HG02571 (cell line): Measurements from ENCODE around the gene FLNB.

Experiments used
- ATAC-seq: cut with Tn5 transposase; IDR thresholded peaks from one replicate; pipeline ENCODE4 v1.9.1; 2021; ENCODE audit warnings: mild to moderate bottlenecking, moderate library complexity; ENCODE audit not compliant: unreplicated experiment

FLNB gene

GRCh38 chr3:58130591-58130990 is 122.4 kb downstream of the FLNB start:
- ATAC-seq = no peak

GRCh38 chr3:58131101-58131825 is 123.0 kb downstream of the FLNB start:
- no peak for ATAC-seq

DNA sequence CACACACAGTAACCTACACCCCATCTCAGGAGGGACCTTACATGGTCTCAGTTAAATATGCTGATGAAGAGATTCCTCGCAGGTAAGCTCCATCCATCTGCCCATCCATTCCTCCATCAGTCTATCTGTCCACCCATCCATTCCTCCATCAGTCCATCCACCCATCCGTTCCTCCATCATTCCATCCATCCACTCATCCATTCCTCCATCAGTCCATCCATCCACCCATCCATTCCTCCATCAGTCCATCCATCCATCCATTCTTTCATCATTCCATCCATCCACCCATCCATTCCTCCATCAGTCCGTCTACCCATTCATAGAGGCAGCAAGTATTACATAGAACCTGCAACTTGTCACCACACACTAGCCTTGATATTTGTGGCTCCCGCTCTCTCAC is 124.6 kb downstream of the FLNB start:
- ATAC-seq = no peak

DNA sequence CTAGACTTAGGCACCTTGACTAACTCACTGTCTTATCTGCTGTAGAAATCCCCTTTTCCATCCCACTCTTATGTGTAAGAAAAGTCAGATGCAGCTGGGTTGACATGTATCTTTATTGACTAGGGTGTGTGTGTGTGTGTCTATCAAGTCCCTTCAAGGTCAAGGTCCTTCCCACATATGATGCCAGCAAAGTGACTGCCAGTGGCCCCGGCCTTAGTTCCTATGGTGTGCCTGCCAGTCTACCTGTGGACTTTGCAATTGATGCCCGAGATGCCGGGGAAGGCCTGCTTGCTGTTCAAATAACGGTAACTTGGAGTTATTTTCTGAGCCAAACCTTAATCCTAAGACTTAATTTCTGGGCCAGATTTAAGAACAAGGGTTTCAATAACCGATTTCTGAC is 126.2 kb downstream of the FLNB start:
- ATAC-seq = no peak

DNA sequence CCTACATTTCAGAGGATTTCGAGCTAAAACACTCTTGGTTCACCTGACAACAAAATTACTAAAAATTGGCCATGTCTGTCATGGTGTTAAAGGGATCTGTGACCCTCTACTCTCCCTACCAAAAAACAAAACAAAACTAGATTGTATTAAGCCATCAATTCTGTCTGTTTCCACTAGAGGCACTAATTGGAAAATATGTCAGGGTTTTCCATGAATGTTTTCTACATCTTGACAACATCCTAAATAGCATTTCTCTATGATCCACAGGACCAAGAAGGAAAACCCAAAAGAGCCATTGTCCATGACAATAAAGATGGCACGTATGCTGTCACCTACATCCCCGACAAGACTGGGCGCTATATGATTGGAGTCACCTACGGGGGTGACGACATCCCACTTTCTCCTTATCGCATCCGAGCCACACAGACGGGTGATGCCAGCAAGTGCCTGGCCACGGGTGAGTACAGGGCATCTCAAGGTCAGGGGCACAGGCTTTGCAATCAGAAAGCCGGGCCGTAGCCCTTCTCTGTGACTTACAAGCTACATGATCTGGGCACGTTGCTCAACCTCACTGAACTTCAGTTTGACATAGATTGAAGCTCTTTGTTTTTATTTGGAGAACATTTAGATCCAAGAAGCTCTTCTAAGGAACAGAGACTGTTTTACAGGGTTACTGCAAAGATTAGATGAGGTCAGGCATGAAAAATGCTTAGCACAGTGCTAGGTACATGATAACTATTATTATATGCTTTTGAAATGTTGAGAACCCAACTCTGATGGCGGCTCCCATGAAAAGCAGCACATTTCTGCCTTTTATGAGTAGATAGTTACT is 127.7 kb downstream of the FLNB start:
- no peak for ATAC-seq

- no peak for ATAC-seq
These were observed 129.1 kb downstream of the FLNB start for GRCh38 chr3:58137306-58137705.

DNA sequence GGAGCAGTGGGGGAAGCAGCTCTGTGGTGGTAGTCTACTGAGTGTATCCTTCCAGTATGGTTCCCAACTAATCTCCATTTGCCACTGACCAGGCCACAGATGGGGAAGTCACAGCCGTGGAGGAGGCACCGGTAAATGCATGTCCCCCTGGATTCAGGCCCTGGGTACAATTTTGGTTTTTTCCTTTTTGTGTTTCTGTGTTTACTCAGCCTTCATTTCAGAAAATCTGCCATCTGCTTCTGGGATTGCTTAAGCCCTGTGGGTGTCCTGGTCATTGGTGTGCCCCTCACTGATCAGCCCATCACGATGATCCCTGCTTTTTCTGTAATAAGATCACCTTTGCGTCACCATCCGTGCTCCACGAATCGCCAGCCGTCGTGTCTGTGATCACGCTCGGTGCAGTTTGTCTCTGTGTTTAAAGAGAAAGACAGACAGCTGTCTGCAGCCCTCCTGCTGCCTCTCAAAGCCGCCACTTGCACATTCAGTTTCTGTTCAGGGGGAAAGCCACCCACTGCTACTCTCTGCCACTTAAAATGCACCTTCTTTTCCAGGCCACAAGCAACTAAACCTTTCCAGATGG is 133.6 kb downstream of the FLNB start:
- ATAC-seq = no peak

DNA sequence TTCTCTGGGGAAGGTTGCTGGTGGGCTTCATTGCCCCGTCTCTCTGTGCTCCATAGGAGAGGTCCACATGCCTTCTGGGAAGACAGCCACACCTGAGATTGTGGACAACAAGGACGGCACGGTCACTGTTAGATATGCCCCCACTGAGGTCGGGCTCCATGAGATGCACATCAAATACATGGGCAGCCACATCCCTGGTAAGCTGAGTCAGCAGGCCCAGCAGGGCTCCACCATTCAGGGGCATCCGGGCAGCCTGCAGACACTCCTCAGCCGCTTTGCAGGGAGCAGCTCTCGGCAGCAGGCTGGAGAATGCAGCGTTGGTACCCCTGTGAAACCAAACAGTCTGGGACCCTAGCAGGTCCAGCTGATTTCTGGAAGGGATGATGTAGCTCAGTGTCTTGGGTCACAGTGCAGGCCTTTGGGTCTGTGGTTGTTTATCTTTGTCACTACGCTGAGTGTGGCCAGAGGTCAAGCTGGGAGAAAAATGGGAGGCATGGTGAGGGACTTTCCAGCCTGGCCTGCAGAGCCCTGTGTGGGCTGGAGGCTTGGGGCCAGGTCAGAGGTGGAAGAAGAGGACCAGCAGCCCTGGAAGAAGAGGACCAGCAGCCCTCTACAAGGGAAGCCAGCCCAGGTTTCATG is 135.3 kb downstream of the FLNB start:
- no peak for ATAC-seq

DNA sequence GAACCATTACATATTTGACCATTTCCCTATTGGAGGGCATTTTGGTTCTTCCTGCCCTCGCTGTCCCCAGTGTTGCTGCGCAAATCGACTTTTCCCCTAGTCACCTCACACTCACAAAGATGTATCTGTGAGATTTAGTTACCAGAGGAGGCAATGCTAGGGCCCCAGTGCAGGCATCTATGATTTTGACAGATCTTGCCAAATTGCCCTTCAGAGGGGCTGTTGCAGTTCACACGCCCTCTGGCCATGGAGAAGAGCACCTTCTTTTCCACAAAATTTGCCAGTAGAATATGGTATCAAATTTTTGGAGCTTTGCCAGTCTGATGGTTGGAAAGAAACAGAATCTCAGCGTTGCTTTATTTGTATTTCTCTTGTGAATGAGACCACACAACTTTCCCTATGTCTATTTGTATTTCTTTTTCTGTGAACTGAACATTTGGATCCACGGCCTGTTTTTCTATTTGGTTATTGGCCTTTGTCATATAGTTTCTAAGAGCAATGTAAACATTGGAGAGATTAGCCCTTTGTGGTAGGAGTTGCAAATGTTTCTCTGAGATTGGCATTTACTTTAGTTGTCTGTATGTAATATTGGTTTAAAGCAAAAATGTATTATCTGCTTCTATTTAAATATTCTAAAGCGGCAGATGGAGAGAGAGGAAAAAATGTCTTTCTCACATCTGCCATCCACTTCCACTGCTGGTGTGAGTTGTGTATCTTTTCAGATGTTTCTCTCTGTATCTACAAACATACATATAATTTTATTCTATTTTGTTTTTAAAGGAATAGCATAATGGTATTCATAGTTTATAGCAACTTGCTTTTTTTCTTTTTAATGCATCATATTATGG is 136.5 kb downstream of the FLNB start:
- no peak for ATAC-seq

GRCh38 chr3:58148049-58148448 is 139.8 kb downstream of the FLNB start:
- ATAC-seq = no peak

GRCh38 chr3:58150130-58150809 is 142.0 kb downstream of the FLNB start:
- no peak for ATAC-seq

DNA sequence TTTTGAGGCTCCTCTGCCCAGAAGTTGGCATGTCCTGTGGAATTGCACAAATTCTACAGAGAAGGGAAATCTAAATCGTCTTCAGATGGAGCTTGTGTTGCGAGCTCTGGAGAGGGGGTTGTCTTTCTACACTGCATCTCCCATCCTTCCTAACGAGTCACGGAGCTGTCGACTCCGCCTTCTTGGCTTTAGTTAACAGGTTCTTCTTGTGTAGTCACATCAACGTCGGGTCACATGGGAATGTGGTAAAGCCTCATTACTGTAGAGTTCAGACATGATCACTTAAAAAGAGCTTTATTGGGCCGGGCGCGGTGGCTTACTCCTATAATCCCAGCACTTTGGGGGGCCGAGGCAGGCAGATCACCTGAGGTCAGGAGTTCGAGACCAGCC is 142.6 kb downstream of the FLNB start:
- ATAC-seq = no peak

- ATAC-seq = no peak
These were observed 143.4 kb downstream of the FLNB start for GRCh38 chr3:58151637-58152036.

DNA sequence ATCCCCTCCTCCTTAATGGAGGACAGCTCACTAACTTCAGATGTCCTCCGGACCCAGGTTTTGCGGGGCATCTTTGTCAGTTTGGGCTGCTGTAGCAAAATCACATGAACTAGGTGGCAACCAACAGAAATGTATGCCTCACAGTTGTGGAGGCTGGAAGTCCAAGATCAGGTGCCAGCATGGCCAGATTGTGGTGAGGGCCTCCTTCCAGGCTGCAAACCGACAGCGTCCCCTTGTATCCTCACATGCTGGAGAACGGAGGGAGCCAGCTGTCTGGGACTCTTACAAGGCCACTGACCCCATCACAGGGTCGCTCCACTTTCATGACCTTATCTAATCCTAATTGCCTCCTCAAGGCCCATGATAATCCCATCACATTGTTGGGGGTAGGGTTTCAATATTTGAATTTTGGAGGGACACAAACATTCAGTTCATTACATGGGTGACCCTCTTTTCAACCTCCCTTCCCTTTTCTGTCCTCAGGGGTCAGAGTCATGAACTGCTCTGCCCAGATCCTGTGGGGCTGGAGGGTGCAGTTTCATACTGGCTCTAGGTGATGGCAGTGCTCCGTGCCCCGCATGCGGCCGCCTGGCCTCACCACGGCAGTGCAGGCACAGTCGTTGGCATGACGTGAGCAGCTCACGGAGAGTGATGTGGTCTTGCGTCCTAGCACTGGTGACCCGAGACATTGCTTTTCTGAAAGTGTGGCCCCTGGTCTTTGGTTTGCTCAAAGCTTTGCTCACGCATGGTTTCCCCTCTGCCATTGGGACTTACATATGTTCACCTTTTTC is 144.2 kb downstream of the FLNB start:
- ATAC-seq = no peak

- ATAC-seq = no peak
These were observed 145.1 kb downstream of the FLNB start for GRCh38 chr3:58153371-58153770.

DNA sequence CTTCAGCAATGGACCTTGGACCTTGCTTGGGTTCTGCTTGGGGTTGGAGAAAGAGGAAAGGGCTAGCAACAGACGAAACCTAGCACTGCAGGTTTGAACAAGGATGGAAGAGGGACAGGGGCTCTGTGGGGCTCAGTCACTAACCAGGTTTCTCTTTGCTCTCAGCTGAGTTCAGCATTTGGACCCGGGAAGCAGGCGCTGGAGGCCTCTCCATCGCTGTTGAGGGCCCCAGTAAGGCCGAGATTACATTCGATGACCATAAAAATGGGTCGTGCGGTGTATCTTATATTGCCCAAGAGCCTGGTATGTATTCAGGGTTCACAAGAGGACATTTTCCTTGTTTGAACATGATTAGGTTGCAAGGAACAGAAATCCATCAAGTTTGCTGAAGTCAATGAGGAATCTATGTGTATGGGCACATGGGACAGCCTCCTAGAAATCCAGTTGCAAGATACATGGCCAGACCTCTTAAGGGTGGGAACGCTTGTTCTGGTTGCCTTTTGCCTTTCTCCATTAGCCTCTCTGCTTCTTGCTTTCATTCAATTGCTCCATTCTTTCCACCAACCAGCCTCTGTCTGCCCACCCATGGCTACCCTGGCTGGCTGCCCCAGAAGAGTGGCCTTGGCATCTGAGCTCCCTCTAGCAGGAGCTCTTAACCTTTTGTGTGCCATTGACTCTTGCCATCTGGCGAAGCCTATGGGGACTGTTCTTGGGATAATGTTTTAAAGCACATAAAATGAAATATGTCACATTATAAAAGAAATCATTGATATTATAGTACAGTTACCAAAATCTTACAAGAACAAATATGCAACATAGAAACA is 146.6 kb downstream of the FLNB start:
- no peak for ATAC-seq

- no peak for ATAC-seq
These were observed 147.6 kb downstream of the FLNB start for GRCh38 chr3:58155838-58156237.

GRCh38 chr3:58157700-58158099 is 149.5 kb downstream of the FLNB start:
- no peak for ATAC-seq
